RWPE2 (cell line): ENCODE measurements around the gene L1CAM.

Experiments used
- ATAC-seq: fragments of 200-7000 bp; cut with Tn5 transposase; 3 replicates; pipeline ENCODE4 v1.9.1; 2021; ENCODE audit warnings: low read depth
- DNase-seq: peaks from one replicate; pipeline ENCODE4 v3.0.0-alpha.2; 2020; ENCODE audit warnings: low spot score
- H3K27ac ChIP-seq: fragments of 450-650 bp; 2 replicates; pipeline ENCODE4 v1.5.1; 2017; ENCODE audit warnings: mild to moderate bottlenecking; ENCODE audit not compliant: poor library complexity, severe bottlenecking
- H3K27me3 ChIP-seq: fragments of 250-450 bp; sonication (Bioruptor Pico); 2 replicates; pipeline ENCODE4 v1.5.1; 2021; ENCODE audit warnings: mild to moderate bottlenecking, moderate library complexity; ENCODE audit not compliant: insufficient read depth, poor library complexity, severe bottlenecking
- H3K36me3 ChIP-seq: fragments of 250-450 bp; sonication (Bioruptor Pico); 2 replicates; pipeline ENCODE4 v1.5.1; 2020; ENCODE audit warnings: low read depth, mild to moderate bottlenecking, moderate library complexity
- H3K4me1 ChIP-seq: fragments of 250-450 bp; sonication (Bioruptor Pico); 2 replicates; pipeline ENCODE4 v1.5.1; 2021; ENCODE audit warnings: mild to moderate bottlenecking, moderate library complexity; ENCODE audit not compliant: insufficient read depth, poor library complexity, severe bottlenecking
- H3K4me3 ChIP-seq: fragments of 250-450 bp; sonication (Bioruptor Pico); 2 replicates; pipeline ENCODE4 v1.5.1; 2021; ENCODE audit warnings: mild to moderate bottlenecking, moderate library complexity; ENCODE audit not compliant: severe bottlenecking
- H3K9me3 ChIP-seq: fragments of 250-450 bp; sonication (Bioruptor Pico); 2 replicates; pipeline ENCODE4 v1.5.1; 2021; ENCODE audit warnings: mild to moderate bottlenecking, moderate library complexity; ENCODE audit not compliant: severe bottlenecking
- TF ChIP-seq, protein P1 (sequence below): fragments of 450-650 bp; IDR thresholded peaks from one replicate; pipeline ENCODE4 v1.5.1; 2017; ENCODE audit warnings: mild to moderate bottlenecking, moderate library complexity; ENCODE audit not compliant: poor library complexity, severe bottlenecking

The L1CAM gene

DNA sequence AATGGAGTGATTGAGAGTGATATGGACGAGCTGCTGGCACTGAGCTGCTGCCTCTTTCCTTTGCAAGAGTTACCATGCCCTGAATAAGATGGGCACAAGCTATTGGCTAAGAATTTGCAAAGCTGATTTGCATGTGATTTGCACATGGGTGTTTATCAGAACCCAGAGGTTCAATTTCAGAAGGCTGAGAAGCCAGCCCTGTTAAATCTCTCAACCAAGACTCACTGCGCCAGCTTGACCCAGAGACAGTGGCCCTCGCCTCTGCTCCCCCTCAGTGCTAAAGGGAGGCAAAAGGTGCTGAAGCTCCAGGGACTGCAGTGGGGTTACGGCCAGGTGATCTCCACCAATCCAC, 39.4 kb upstream of the L1CAM start:
- ATAC-seq (no peak), DNase-seq (no peak)
- H3K36me3 ChIP-seq, result no peaks in the 10 kb centered on the region
- no peak overlapping the region for H3K4me3 ChIP-seq
- no peaks in the 10 kb centered on the region for H3K9me3 ChIP-seq
- TF ChIP-seq, protein P1, sequence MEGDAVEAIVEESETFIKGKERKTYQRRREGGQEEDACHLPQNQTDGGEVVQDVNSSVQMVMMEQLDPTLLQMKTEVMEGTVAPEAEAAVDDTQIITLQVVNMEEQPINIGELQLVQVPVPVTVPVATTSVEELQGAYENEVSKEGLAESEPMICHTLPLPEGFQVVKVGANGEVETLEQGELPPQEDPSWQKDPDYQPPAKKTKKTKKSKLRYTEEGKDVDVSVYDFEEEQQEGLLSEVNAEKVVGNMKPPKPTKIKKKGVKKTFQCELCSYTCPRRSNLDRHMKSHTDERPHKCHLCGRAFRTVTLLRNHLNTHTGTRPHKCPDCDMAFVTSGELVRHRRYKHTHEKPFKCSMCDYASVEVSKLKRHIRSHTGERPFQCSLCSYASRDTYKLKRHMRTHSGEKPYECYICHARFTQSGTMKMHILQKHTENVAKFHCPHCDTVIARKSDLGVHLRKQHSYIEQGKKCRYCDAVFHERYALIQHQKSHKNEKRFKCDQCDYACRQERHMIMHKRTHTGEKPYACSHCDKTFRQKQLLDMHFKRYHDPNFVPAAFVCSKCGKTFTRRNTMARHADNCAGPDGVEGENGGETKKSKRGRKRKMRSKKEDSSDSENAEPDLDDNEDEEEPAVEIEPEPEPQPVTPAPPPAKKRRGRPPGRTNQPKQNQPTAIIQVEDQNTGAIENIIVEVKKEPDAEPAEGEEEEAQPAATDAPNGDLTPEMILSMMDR, result no peak
- no peaks in the 10 kb centered on the region for H3K4me1 ChIP-seq
- H3K27ac ChIP-seq, result no peak overlapping the region
- H3K27me3 ChIP-seq, result no peaks in the 10 kb centered on the region

DNA sequence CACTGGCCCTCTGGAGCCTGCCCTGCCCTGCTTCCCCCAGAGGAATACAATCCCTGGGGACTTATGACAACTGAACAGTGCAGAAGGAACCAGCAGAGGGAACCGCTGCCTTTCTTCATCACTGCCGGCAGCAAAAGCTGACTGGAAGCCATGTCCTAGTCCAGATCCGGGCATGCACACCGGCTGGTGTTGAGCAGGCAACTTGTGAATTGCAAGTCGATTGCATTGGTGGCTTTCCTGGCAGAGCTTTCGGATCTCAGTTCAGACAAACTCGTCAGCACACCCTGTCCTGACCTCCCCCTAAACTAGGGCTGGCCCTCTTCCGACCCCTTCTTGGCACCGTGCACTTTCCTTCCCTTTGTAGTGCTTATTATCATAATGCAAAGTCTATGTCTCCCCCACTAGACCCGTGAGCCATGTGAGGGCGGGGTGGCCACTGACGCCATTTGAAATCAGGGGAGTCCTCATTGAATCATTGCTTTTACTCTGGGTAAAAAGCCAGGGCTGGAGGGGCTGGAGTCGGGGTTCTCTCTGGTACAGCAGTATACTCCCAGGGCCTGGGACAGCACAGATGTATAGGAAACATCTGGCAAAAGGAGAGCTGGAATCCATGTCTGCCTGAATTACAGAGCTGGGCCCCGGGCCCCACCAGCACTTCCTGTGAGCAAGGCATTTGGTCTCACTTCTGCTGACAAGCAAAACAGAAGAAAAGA, 38.3 kb upstream of the L1CAM start:
- TF ChIP-seq, protein P1, result no peak
- Histone ChIP-seq H3K27ac (no peak overlapping the region), H3K36me3 (no peaks in the 10 kb centered on the region), H3K9me3 (no peaks in the 10 kb centered on the region), H3K4me1 (no peaks in the 10 kb centered on the region), H3K4me3 (no peak overlapping the region), H3K27me3 (no peaks in the 10 kb centered on the region)
- DNase-seq (no peak), ATAC-seq (no peak)

DNA sequence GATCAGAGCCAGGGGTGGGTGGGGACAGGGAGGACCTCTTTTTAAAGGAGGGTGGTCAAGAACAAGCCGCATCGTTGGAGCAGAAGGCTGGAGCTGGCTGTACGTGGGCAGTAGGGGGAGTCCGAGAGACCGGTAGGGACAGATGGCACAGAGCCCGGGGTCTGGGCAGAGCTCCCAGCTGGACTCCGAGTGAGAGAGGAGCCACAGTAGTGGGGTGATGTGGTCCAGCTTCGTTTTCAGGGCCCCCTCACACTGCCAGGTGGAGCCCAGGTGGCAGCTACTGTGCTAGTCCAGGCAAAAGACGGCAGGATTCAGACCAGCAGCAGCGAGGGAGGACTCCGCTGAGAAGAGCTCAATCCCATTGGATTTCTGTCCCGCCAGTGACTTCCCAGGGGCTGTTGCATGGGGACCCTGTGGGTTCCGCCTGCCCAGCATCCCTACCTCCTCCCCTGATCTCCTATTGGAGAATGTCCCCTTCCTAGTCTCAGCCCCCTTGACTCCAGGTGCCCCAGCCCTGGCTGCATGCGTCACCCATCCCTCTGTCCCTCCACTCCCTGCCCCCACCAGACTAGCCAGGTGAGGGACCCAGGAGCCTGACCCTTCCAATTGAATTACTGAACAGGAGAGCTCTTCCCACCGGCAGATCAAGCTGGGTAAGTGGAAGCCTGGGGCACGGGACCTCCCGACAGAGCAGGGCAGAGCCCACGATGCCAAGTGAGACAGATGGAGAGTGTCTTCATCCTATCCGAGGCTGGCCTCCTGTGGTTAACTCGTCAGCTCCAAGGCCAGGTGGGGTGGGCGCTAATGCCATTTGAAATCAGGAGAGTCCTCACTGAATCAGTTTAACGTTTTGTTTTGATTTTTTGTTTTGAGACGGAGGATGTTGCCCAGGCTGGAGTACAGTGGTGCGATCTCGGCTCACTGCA, 37.2 kb upstream of the L1CAM start:
- Histone ChIP-seq H3K27me3 (no peaks in the 10 kb centered on the region), H3K4me1 (peaks cover under 1% of the 10 kb centered on the region), H3K4me3 (no peak overlapping the region), H3K27ac (no peak overlapping the region), H3K9me3 (no peaks in the 10 kb centered on the region), H3K36me3 (no peaks in the 10 kb centered on the region)
- TF ChIP-seq, protein P1, result peak; percentile 44
- no peak for DNase-seq
- ATAC-seq, result peak; percentile 36; the same call in 1 of the 3 replicates

DNA sequence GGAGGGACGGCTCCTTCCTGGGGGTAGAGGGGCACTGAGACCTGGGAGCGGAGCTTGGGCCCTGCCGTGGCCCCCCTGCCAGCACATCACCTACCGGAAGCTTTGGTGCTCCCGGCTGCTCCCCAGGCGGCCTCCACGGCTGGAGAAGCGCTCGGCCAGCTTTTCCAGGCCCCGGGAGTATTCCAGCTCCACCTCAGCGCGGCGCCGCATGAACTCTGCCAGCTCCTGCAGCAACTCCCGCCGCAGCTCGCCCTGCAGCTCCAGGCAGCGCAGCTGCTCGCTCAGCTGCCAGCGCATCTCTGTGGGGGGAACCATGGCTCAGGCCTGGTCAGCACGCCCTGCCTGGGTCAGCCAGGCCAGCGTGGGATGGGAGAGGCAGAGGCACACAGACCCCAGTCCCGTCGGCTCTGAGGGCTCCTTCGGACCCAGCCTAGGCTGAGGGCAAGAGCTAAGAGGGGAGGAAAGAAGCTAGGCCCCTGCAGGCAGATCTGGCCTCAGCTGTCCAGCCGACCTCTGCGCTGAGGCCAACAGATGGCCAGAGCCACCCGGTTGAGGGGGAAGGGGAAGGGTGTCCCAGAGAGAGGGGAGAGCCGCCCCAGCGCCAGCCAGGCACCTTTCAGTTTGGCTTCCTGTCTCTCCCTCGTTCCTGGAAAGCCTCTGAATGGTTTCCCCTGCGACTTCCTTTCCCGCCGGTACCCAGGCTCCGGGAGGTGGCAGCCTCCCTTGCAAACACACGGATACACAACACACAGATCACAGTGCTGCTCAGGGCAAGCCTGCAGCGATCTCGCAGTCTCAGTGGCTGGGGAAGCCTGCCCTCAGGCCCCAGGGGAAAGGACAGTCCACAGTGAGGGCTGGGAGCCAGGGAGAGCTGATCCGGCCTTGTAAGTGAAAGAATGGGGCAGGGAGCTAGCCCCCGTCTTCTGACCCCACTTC, 35.8 kb upstream of the L1CAM start:
- ATAC-seq (no peak), DNase-seq (no peak)
- Histone ChIP-seq H3K36me3 (no peaks in the 10 kb centered on the region), H3K9me3 (no peaks in the 10 kb centered on the region), H3K27ac (no peak overlapping the region), H3K4me1 (peaks cover 8% of the 10 kb centered on the region), H3K4me3 (no peak overlapping the region), H3K27me3 (no peaks in the 10 kb centered on the region)
- TF ChIP-seq, protein P1, result no peak
